Liver (tissue), 9 donors: ENCODE measurements around the gene MAPKAP1. TPM values are rescaled to one million over a fixed set of nuclear protein-coding genes. Genes with fewer than 3 reads are reported as not detected.

Source experiments
- DNase-seq: peaks from one replicate; pipeline ENCODE4 v3.0.0-alpha.2; 2017; ENCODE audit warnings: low spot score
- H3K27ac ChIP-seq, 2 donors: one replicate each; pipeline ENCODE4 v1.7.0; 2013; ENCODE audit warnings: inconsistent platforms in 2 of 2, low read length in 2 of 2, control low read depth in 1 of 2, low read depth in 1 of 2, mild to moderate bottlenecking in 1 of 2
- H3K27me3 ChIP-seq, 4 donors: one replicate each; pipeline versions ENCODE4 v1.6.1 to v1.7.0; 2013; ENCODE audit warnings: low read length in 3 of 4, inconsistent platforms in 1 of 4, mild to moderate bottlenecking in 1 of 4, moderate library complexity in 1 of 4; ENCODE audit not compliant: control insufficient read depth in 4 of 4, insufficient read depth in 4 of 4
- H3K36me3 ChIP-seq, 4 donors: one replicate each; pipeline versions ENCODE4 v1.6.1 to v1.7.0; 2013; ENCODE audit warnings: low read length in 3 of 4, mild to moderate bottlenecking in 3 of 4, low read depth in 1 of 4, moderate library complexity in 1 of 4; ENCODE audit not compliant: control insufficient read depth in 4 of 4, insufficient read depth in 3 of 4
- H3K4me1 ChIP-seq, 4 donors: one replicate each; pipeline versions ENCODE4 v1.6.1 to v1.7.0; 2013; ENCODE audit warnings: low read length in 3 of 4, mild to moderate bottlenecking in 3 of 4, moderate library complexity in 1 of 4; ENCODE audit not compliant: control insufficient read depth in 4 of 4, insufficient read depth in 4 of 4
- H3K4me3 ChIP-seq, 3 donors: one replicate each; pipeline versions ENCODE4 v1.6.1 to v1.7.0; 2013; ENCODE audit warnings: low read length in 3 of 3, control low read depth in 1 of 3, low read depth in 1 of 3, mild to moderate bottlenecking in 1 of 3
- H3K9ac ChIP-seq, 2 donors: one replicate each; pipeline ENCODE4 v1.7.0; 2013; ENCODE audit warnings: low read length in 2 of 2, mild to moderate bottlenecking in 2 of 2, moderate library complexity in 2 of 2, control low read depth in 1 of 2, low read depth in 1 of 2
- H3K9me3 ChIP-seq, 4 donors: one replicate each; pipeline versions ENCODE4 v1.6.1 to v1.7.0; 2013; ENCODE audit warnings: low read length in 3 of 4; ENCODE audit not compliant: control insufficient read depth in 4 of 4
- ATF3 ChIP-seq: IDR thresholded peaks from 2 replicates; pipeline ENCODE4 v1.6.1; 2016; ENCODE audit warnings: antibody characterized with exemption
- CTCF ChIP-seq: fragments of 150-350 bp; IDR thresholded peaks from 2 replicates; pipeline ENCODE4 v1.5.1; 2017; ENCODE audit warnings: improper control_type of control experiment, low read depth, low read length; ENCODE audit not compliant: missing input control
- EGR1 ChIP-seq, 2 donors: IDR thresholded peaks; 2 replicates each; pipeline ENCODE4 v1.6.1; 2016 to 2018; ENCODE audit warnings: antibody characterized with exemption in 2 of 2, low read depth in 2 of 2
- FOXA1 ChIP-seq: IDR thresholded peaks from 2 replicates; pipeline ENCODE4 v1.6.1; 2016; ENCODE audit warnings: antibody characterized with exemption
- FOXA2 ChIP-seq: IDR thresholded peaks from 2 replicates; pipeline ENCODE4 v1.6.1; 2016; ENCODE audit warnings: antibody characterized with exemption
- GABPA ChIP-seq, 2 donors: IDR thresholded peaks in 1 of 2; conservative IDR thresholded peaks in 1 of 2; 2 replicates each; pipeline ENCODE4 v1.6.1; 2016; ENCODE audit warnings: antibody characterized with exemption in 2 of 2, mild to moderate bottlenecking in 1 of 2, moderate library complexity in 1 of 2
- HNF4A ChIP-seq, 2 donors: conservative IDR thresholded peaks; 2 replicates each; pipeline ENCODE4 v1.6.1; 2016; ENCODE audit warnings: antibody characterized with exemption in 2 of 2, mild to moderate bottlenecking in 2 of 2
- HNF4G ChIP-seq: IDR thresholded peaks from 2 replicates; pipeline ENCODE4 v1.6.1; 2016; ENCODE audit warnings: antibody characterized with exemption
- JUND ChIP-seq, 2 donors: IDR thresholded peaks; 2 replicates each; pipeline ENCODE4 v1.6.1; 2016; ENCODE audit warnings: antibody characterized with exemption in 2 of 2
- MAX ChIP-seq: IDR thresholded peaks from 2 replicates; pipeline ENCODE4 v1.6.1; 2016; ENCODE audit warnings: antibody characterized with exemption
- NR2F2 ChIP-seq: IDR thresholded peaks from 2 replicates; pipeline ENCODE4 v1.6.1; 2016; ENCODE audit warnings: antibody characterized with exemption
- RAD21 ChIP-seq, 2 donors: IDR thresholded peaks; 2 replicates each; pipeline ENCODE4 v1.6.1; 2016; ENCODE audit warnings: antibody characterized with exemption in 2 of 2, mild to moderate bottlenecking in 2 of 2
- REST ChIP-seq: IDR thresholded peaks from 2 replicates; pipeline ENCODE4 v1.6.1; 2016; ENCODE audit warnings: antibody characterized with exemption, mild to moderate bottlenecking
- RXRA ChIP-seq, 2 donors: IDR thresholded peaks; 2 replicates each; pipeline ENCODE4 v1.6.1; 2017 to 2018; ENCODE audit warnings: antibody characterized with exemption in 2 of 2, mild to moderate bottlenecking in 1 of 2
- SP1 ChIP-seq: IDR thresholded peaks from 2 replicates; pipeline ENCODE4 v1.6.1; 2018; ENCODE audit warnings: antibody characterized with exemption, mild to moderate bottlenecking
- TAF1 ChIP-seq: conservative IDR thresholded peaks from 2 replicates; pipeline ENCODE4 v1.6.1; 2016; ENCODE audit warnings: antibody characterized with exemption, mild to moderate bottlenecking
- YY1 ChIP-seq: IDR thresholded peaks from 2 replicates; pipeline ENCODE4 v1.6.1; 2016; ENCODE audit warnings: antibody characterized with exemption, mild to moderate bottlenecking
- ZBTB33 ChIP-seq: IDR thresholded peaks from 2 replicates; pipeline ENCODE4 v1.6.1; 2016; ENCODE audit warnings: antibody characterized with exemption
- WGBS: extraction: QIAGEN DNeasy Blood & Tissue Kit; methylation state at CpG from one replicate; pipeline ENCODE4 v1.1.7; 2013; 5-methylcytosine and 5-hydroxymethylcytosine counted together
- polyA plus RNA-seq, 2 donors: library from polyadenylated mRNA; stranded (reverse) in 1 of 2; unstranded in 1 of 2; fragments of 200-250 nt in 1 of 2; fragments of >200 nt in 1 of 2; fragmentation: Nextera tagmentation in 1 of 2; extraction: Ambion mirVana in 1 of 2; gene quantifications; one replicate each; pipeline versions ENCODE4 v1.2.1 to v1.2.3, GENCODE V29; 2013 to 2015
- total RNA-seq, 2 donors: library from RNA; depleted of rRNA; stranded (reverse); fragments of >200 nt; gene quantifications; one replicate each; pipeline ENCODE4 v1.2.3, GENCODE V29; 2014
- donor health status: healthy.
- donor health status: healthy.
- donor health status: healthy.
- donor health status: healthy.
- donor health status: healthy.

MAPKAP1 gene
- total and polyA plus RNA-seq, 4 donors, result 23.6 to 55.9 (median 32.7) TPM

- Histone ChIP-seq H3K9ac (no peak overlapping the region), H3K27me3 (no peaks in the 10 kb centered on the region), H3K36me3 (peaks cover 2 to 10% (median 6%) of the 10 kb centered on the region in 4 donors), H3K27ac (no peak overlapping the region), H3K4me1 (no peaks in the 10 kb centered on the region), H3K4me3 (no peak overlapping the region), H3K9me3 (no peaks in the 10 kb centered on the region)
- DNase-seq, result peak; percentile 20
- WGBS, result 96% methylated on average over 32 of the region's 32 CpGs
- TF ChIP-seq NR2F2 (no peak), FOXA2 (no peak), HNF4A (conservative IDR thresholded peaks at IDR 0.05) (no peak), GABPA (IDR thresholded peaks at IDR 0.05 in 1 of 2, conservative IDR thresholded peaks at IDR 0.05 in 1 of 2) (no peak), ZBTB33 (no peak), SP1 (no peak), HNF4G (no peak), TAF1 (no peak), JUND (IDR thresholded peaks at IDR 0.05) (no peak), MAX (no peak), EGR1 (IDR thresholded peaks at IDR 0.05; ENCODE audit: low read depth in 2 of 2) (no peak), FOXA1 (no peak), YY1 (no peak), CTCF (no peak), RXRA (IDR thresholded peaks at IDR 0.05) (no peak), REST (no peak), RAD21 (IDR thresholded peaks at IDR 0.05) (no peak), ATF3 (no peak)
These were observed 268.2 kb downstream of the MAPKAP1 start for GRCh38 chr9:125438506-125439433.
